Cardiac muscle cell (in vitro differentiated cells and primary cell): Measurements from ENCODE around the gene NAT8L. TPM values are rescaled to one million over a fixed set of nuclear protein-coding genes. Genes with fewer than 3 reads are reported as not detected.

Source experiments
- DNase-seq, 2 donors: peaks; one replicate each; pipeline versions ENCODE4 v3.0.0 to v3.0.0-alpha.2; 2010 to 2017; ENCODE audit warnings: low read depth in 1 of 2, low spot score in 1 of 2
- H3K27ac ChIP-seq: fragments of 200-600 bp; sonication (generic); 2 replicates; pipeline ENCODE4 v1.5.1; 2016
- H3K27me3 ChIP-seq: fragments of 200-600 bp; sonication (generic); 2 replicates; pipeline ENCODE4 v1.6.0; 2016; ENCODE audit warnings: control low read depth
- H3K36me3 ChIP-seq: fragments of 200-600 bp; sonication (generic); 2 replicates; pipeline ENCODE4 v1.5.1; 2016; ENCODE audit warnings: control low read depth
- H3K4me1 ChIP-seq: fragments of 200-600 bp; sonication (generic); 2 replicates; pipeline ENCODE4 v1.8.1; 2017; ENCODE audit warnings: low read depth, mild to moderate bottlenecking, mixed run types
- H3K4me3 ChIP-seq: fragments of 200-600 bp; sonication (generic); 2 replicates; pipeline ENCODE4 v1.5.1; 2016; ENCODE audit warnings: mild to moderate bottlenecking
- H3K9me3 ChIP-seq: fragments of 200-600 bp; sonication (generic); 2 replicates; pipeline ENCODE4 v1.5.1; 2017; ENCODE audit warnings: low read depth, mild to moderate bottlenecking, control low read depth
- polyA plus RNA-seq: library from polyadenylated mRNA; unstranded; fragments of >200 nt; fragmentation: Nextera tagmentation; extraction: Ambion mirVana; gene quantifications from 2 replicates; pipeline ENCODE4 v1.2.1, GENCODE V29; 2016
- total RNA-seq: library from RNA; depleted of rRNA; stranded (reverse); fragments of >200 nt; gene quantifications from 2 replicates; pipeline ENCODE4 v1.2.3, GENCODE V29; 2016
- TF ChIP-seq, protein P1 (sequence below): IDR thresholded peaks from 2 replicates; pipeline ENCODE4 v1.5.1; 2012; ENCODE audit warnings: low read depth, mild to moderate bottlenecking, low read length

NAT8L gene
- total and polyA plus RNA-seq, 2 experiments from 2014 or later = 5.5 to 20.9 TPM

DNA sequence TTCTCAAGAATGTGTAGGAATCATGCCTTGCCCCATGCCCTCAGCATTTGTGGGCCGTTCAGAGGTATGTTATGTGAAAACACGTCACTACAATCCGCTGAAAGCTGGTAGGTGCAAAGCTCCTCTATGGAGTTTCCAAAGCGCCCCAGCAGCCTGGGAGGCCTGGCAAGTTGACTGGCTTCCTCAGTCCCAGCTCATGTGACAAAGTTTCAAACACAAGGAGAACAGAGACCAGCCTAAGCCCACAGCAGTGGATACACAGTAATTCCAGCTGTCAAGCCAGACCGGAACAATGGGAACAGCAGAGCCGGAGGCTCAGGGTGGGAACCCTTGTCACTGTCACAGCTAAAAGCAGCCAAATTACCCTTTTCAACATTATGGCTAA, 33.5 kb downstream of the NAT8L start:
- TF ChIP-seq, protein P1, sequence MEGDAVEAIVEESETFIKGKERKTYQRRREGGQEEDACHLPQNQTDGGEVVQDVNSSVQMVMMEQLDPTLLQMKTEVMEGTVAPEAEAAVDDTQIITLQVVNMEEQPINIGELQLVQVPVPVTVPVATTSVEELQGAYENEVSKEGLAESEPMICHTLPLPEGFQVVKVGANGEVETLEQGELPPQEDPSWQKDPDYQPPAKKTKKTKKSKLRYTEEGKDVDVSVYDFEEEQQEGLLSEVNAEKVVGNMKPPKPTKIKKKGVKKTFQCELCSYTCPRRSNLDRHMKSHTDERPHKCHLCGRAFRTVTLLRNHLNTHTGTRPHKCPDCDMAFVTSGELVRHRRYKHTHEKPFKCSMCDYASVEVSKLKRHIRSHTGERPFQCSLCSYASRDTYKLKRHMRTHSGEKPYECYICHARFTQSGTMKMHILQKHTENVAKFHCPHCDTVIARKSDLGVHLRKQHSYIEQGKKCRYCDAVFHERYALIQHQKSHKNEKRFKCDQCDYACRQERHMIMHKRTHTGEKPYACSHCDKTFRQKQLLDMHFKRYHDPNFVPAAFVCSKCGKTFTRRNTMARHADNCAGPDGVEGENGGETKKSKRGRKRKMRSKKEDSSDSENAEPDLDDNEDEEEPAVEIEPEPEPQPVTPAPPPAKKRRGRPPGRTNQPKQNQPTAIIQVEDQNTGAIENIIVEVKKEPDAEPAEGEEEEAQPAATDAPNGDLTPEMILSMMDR = no peak
- peaks cover 31% of the 10 kb centered on the region for H3K4me1 ChIP-seq
- H3K27ac ChIP-seq = no peak overlapping the region
- no peak overlapping the region for H3K4me3 ChIP-seq
- H3K27me3 ChIP-seq = no peaks in the 10 kb centered on the region
- no peaks in the 10 kb centered on the region for H3K9me3 ChIP-seq
- DNase-seq = no peak
- H3K36me3 ChIP-seq = no peaks in the 10 kb centered on the region

DNA sequence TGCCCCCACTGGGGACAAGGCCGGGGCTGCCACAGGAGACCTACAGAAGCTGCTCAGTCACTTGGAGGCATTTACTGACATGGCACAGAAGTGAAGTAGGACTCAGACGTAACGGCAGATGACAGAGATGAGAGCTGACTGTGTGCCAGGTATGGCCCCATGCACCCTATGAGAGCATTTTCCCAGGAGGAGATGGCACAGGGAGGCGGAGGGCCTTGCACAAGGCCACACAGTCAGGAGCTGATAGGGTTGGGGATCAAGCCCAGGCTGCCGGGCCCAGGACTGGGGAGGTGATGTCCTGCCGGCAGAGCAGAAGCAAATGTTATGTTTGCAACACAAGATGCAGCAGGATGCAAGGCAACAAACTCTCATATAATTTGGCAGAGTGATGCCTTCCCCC, 34.1 kb downstream of the NAT8L start:
- peaks cover 30% of the 10 kb centered on the region for H3K4me1 ChIP-seq
- no peaks in the 10 kb centered on the region for H3K36me3 ChIP-seq
- no peak for DNase-seq
- no peak overlapping the region for H3K4me3 ChIP-seq
- H3K27ac ChIP-seq = no peak overlapping the region
- TF ChIP-seq, protein P1 = no peak
- H3K9me3 ChIP-seq = no peaks in the 10 kb centered on the region
- no peaks in the 10 kb centered on the region for H3K27me3 ChIP-seq

- TF ChIP-seq, protein P1 = no peak
- Histone ChIP-seq H3K27ac (no peak overlapping the region), H3K36me3 (no peaks in the 10 kb centered on the region), H3K27me3 (no peaks in the 10 kb centered on the region), H3K4me3 (no peak overlapping the region), H3K9me3 (no peaks in the 10 kb centered on the region), H3K4me1 (peaks cover 17% of the 10 kb centered on the region)
- DNase-seq = no peak
Observed at GRCh38 chr4:2094545-2094944, 35.4 kb downstream of the NAT8L start.

DNA sequence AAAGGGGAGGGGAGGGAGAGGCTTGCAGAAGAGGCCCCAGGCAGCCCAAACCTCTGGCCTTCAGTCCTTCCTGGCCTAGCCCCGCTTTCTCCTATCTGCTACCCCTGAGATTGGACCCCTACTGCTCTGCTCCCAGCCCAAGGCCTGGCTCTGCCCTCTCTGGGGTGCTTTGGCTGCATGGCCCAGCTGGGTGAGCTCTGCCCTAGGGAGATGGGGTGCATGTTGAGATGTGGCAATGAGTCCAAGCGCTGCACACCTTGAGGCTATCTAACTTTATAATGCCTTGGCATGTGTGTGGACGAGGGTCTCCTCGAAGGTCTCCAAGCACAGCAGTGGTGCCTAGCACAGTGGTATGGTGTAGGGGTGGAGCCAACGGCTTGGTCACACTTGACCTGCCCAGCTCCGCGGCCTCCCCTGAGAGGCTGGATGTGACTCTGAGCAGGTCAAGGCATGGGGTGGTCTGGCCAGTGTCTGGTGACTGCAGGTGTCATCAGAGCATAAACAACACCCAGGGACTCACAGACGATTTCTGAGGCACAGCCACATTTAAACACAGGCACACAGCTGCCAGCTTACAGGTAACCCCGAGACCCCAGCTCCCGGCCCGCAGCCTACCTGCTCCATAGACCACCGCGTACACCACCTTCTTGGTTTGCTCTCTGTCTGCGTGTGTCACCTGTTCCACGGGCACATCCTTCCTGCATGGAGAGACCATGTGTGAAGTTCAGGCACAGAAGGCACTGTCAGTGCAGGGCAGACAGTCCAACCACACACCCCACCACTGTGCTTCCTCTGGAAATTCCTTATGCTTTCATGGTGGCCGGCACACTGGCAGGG, 36.3 kb downstream of the NAT8L start:
- Histone ChIP-seq H3K36me3 (no peaks in the 10 kb centered on the region), H3K27ac (no peak overlapping the region), H3K27me3 (no peaks in the 10 kb centered on the region), H3K4me3 (no peak overlapping the region), H3K4me1 (peaks cover 8% of the 10 kb centered on the region), H3K9me3 (no peaks in the 10 kb centered on the region)
- TF ChIP-seq, protein P1 = no peak
- no peak for DNase-seq

DNA sequence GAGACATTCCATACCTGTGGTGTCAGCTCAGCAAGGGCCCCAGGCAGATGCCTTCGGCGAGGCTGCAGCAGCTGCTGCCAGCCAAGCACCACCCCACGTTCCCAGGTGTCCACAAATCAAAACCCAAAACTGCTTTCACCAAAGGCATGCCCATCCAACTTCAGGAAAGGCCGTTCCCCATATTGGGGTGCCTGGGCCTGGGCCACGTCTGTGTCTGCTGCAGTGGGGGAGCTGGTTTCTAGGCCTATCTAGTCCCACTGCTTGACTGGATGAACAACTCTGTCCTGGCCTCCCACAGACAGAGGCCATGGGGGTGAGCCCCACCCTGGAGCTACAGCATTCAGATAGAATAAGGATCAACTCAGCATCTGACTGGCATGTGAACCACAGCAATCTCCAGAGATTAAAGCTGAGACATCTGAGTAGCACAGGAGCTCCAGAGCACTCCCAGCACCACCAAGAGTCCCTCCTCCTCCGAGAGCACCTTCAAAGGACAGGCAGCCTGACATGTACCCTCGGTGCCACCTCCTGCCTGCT, 37.0 kb downstream of the NAT8L start:
- TF ChIP-seq, protein P1 = no peak
- no peaks in the 10 kb centered on the region for H3K9me3 ChIP-seq
- no peak for DNase-seq
- H3K4me1 ChIP-seq = peaks cover 1% of the 10 kb centered on the region
- no peaks in the 10 kb centered on the region for H3K36me3 ChIP-seq
- H3K4me3 ChIP-seq = no peak overlapping the region
- no peak overlapping the region for H3K27ac ChIP-seq
- H3K27me3 ChIP-seq = no peaks in the 10 kb centered on the region
